Urothelium cell line (cell line): ENCODE measurements around the gene SLC15A5.
A peak's percentile ranks its signal among the peaks of the same experiment; 100 is the strongest.

Experiments used
- DNase-seq: peaks from one replicate; pipeline ENCODE4 v3.0.0; 2011; ENCODE audit warnings: low spot score, mixed read lengths
- FAIRE-seq: peaks from 2 replicates; lab custom pipeline; 2011; peaks lifted over from hg19 to GRCh38; lab: Jason Lieb, UNC

The SLC15A5 gene, protein sequence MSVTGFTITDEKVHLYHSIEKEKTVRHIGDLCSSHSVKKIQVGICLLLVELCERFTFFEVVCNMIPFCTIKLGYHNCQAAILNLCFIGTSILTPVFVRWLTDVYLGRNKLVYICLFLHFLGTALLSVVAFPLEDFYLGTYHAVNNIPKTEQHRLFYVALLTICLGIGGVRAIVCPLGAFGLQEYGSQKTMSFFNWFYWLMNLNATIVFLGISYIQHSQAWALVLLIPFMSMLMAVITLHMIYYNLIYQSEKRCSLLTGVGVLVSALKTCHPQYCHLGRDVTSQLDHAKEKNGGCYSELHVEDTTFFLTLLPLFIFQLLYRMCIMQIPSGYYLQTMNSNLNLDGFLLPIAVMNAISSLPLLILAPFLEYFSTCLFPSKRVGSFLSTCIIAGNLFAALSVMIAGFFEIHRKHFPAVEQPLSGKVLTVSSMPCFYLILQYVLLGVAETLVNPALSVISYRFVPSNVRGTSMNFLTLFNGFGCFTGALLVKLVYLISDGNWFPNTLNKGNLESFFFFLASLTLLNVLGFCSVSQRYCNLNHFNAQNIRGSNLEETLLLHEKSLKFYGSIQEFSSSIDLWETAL

DNA sequence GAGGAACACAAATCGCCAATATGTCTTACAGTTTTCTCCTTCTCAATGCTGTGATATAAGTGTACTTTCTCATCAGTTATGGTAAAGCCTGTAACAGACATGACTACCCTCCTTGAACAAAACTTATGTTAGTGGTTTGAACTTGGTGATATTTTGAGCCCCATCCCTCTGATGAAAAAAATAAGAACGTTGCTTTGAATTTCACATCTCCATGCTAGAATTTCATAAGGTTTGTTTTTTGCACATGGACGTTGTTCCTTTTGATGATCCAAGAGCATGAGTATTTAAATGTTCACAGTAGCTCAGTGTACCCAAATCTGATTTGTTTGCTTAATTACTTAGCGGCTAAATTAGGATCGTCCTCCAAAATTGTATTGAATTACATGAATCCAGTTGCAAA is at the start of gene SLC15A5:
TSS of gene SLC15A5 (minus strand) at position 101 of the 400 bp plus-strand sequence. CDS start at position 101, 0 bp downstream.
- no peak for FAIRE-seq
- DNase-seq, result no peak

DNA sequence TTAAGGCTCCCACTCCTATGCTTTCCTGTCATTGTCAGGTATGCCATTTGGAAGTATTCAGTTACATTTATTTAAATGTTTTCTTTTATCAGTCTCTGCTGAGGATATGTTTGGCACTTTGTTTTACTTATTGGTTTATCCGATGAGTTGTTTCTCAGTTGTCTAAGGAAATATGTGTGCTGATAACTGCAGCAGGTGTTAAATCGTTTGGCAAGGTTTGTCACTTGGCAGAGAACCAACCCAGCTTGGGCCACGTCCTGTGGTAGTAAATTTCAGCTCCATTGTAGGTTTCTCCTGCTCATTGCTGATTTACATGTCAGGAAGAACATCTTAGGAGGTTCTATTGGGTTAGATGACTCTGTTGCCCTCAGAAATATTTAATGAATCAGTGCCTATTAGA is 47.9 kb upstream of the SLC15A5 start:
- DNase-seq (no peak), FAIRE-seq (no peak)

DNA sequence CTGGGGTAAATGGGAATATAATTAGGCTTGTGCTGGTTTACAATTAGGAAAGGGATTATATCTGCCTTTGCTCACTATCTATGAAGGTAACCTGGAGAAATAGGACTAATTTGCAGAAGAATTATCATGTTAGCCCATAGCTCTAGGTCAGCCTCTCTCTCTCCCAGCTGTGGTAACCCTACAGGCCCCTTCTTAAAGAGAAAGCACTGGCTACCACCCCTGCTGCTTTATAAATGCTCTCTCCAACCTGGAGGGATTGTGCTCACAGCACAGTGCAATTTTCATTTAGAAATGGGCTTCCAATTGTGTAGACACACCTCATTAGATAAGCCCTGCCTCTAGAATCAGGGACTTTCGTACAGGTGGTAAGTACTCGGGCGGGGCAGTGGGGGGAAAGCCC is 47.3 kb upstream of the SLC15A5 start:
- FAIRE-seq (no peak), DNase-seq (no peak)

DNA sequence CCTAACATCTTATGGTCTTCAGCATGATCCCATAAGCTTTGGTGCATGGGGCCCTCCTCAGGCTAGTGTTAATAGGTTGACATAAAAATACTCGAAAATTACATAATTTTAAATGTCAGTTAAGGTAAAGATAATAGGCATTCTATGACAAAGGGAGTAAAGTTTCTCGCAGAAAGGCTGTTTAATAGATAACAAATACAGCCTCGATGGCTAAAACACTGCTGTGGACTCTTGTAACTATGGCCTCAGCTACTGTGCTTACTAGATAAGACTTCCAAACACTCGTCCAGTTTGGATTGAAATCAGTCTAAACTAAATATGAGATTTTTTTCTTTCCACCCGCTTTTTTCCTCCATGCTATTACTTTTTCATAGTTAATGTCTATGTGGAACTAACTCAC is 46.8 kb upstream of the SLC15A5 start:
- no peak for DNase-seq
- no peak for FAIRE-seq

DNA sequence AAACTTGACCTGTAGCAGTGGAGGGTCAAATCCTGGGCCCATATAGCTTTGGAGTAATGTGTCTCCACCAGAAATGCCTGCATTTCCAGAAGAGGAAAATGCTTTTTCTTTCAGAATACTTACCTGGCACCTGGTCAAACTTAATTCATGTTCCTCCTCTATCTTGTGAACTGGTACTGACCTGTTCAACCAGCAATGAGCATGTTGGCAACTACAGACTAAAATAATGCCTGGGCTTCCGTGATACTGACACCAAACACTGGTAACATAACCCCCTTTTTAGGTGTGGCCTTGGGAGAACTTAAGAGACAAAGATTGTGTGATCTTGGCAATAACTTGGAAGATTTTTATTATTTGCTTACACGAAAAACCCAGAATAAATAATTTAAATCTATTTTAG is 46.2 kb upstream of the SLC15A5 start:
- DNase-seq (no peak), FAIRE-seq (no peak)

DNA sequence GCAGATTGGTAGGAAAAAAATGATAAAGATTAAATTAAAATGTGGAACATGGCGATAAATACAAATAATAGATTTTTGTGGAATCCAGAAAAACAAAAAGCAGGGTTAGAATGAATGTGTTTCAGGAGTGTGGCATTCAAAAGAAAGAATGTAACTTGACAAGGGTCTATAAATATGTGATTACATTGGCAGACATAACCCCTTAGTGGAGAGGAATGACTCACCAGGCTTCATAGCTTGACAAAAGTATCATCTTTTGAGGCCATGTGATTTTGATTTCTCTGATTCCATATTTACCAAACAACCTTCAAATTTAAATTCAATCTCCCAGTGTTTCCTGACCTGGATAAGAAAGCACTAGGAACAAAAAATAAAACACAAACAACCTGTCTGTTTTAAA is 45.5 kb upstream of the SLC15A5 start:
- no peak for FAIRE-seq
- peak; percentile 12 for DNase-seq

DNA sequence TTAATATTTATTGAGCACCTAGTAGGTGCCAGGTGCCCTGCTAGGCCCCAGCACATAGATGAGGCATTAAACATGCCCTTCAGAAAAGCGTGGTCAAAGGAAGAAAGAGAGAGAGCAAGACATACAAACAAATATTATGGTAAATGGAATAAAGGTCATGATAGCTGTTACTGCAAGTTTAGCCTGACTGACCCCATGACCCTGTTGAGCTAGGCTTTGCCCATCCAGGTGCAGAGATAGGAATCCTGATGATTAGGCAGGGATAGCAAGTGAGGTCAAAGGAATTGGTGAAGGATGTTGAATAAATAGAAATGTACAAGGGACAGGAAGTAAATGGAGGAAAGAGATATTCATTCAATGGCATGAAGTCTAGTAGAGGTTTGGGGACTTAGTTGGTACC is 33.4 kb upstream of the SLC15A5 start:
- no peak for FAIRE-seq
- DNase-seq, result no peak

DNA sequence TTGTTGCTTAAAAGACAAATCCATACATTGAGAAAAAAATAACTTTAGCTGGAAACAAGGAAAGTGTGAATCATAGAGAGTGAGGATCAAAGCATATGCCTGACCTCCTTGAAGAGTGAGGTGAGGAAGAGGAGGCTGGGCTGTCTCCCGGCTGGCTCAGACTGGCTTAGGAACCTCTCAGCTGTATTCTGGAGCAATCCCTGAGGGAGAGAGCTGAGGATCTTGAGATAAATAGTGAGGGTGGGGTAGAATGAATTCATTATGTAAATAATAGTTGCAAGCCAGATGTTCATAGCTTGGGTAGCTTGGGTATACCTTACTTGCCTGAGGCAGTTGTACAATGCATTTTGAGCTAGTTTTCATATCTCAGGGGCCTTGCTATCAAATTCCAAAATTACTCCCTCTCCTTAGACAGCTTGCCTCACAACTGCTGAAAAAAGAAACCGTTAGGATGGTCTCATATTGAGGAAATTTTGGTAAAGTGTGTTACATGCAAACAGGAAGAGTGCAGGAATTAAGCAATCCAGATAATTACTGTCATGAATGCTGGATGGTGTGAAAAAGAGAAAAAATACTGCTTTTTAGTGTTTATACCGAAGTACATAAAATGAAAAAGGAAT is 30.5 kb upstream of the SLC15A5 start:
- no peak for DNase-seq
- FAIRE-seq, result no peak

DNA sequence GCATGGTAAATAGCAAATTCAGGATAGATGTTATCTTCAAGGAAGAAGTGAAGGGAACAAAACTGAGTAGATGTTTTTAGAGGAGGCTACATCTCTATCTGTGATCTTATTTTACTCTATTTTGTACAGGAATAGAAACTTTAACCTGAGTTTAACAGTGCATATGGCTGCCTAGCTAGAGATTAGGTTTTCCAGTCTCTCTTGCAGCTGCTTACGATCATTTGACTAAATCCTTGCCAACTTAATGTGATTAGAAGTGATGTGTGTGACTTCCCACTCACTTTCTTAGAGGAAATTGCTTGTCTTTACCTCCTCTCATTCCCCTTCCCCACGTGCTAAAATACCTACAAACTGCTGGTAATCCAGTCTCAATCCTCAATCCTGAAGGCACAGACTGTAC is 26.5 kb upstream of the SLC15A5 start:
- FAIRE-seq, result no peak

DNA sequence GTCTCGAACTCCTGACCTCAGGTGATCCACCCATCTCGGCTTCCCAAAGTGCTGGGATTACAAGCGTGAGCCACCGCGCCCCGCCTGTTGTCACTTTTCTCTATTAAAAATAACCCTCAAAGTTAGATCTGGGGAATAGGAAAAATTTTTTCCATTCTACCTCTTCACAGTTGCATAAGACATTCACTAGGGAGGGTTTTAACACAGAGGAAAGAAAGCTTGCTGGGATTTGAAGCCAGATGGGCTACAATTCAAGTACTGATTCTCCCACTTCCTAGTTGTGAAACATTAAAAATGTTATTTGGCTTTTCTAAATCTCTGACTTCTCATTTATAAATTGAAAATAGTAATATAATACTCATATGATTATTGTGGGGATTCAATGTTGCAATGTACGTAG is 23.3 kb upstream of the SLC15A5 start:
- DNase-seq (no peak), FAIRE-seq (no peak)

More for the DNA sequence above, 26.5 kb upstream of the SLC15A5 start:
- no peak for DNase-seq

DNA sequence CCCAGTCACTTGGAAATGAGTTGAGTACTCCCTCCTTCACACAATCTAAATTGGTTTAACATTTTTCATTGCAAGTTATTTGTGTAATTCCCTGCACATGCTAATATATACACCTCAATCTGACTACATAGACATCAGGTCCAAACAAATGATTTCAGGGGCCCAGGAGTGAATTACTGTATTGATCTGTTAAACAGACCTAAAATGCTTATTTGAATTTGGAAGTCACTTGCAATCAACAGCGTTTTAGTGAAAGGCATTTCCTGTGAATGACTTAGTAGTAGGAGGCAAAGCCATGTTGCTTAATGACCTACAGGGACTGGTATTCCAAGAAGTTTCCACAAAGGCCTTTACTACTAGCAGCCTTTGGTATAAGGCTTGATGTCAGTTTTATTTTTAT is 22.6 kb upstream of the SLC15A5 start:
- no peak for DNase-seq
- FAIRE-seq, result no peak

DNA sequence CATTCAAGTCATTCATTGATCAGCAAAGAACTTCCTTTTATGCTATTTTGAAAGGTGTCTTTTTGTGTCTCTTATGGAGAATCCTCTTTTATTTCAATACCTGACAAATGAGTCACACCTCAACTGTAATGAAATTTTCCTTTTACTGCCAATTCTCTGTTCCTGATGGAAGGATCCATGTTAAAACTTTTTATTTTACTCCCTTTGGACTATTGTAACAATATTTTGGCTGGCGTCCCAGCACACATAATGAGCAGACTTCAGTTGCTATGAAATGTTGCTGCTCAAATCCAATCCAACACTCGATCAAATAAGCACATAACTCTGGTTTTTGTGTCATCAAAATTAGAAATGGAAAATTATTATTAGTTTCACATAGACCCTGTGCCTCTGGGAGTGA is 21.9 kb upstream of the SLC15A5 start:
- FAIRE-seq, result no peak

DNA sequence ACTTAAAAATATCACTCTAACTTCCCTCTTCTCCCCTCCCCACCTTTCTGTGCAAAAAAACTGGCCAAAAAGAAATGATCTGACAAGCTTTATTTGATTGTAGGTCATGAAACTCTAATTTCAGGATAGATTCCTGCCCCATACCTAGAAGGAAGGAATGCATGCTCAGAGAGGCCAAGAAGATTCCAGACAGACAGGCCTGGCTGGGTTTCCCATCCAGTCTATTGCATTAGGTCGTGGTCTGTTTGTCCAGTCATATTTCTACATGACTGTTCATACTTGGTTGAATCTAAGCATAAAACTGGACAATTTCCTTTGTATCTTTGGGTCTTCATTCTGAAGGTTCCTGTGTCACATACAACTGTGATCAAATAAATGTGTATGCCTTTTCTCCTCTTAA is 20.0 kb upstream of the SLC15A5 start:
- DNase-seq (no peak), FAIRE-seq (no peak)

More for the DNA sequence above, 21.9 kb upstream of the SLC15A5 start:
- no peak for DNase-seq

DNA sequence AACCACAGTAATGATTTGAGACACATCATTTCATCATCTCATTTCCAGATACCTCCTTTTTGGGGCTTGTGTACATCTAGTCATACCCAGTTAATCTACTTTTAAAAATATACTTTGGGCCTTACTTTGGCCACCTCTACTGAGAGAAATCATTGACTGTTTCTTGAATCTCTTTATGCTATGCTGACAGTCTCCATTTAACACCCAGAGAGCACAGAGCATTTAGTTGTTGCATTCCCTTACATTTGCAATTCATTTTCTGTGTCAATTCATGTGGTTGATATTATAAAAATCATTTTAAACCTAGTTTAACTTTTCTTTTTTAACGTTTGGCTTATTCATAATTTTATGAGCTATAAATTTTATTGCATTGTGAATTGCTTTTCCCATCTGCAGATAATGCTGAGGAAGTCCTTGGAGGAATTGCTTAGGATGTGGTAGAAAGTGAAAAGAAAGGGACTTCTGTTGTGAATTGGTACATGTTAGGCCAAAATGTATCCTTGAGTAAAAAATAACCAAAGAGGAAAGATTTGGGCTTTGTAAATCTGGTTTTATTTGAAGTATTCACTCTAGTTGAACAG is 17.0 kb upstream of the SLC15A5 start:
- FAIRE-seq (no peak), DNase-seq (no peak)

DNA sequence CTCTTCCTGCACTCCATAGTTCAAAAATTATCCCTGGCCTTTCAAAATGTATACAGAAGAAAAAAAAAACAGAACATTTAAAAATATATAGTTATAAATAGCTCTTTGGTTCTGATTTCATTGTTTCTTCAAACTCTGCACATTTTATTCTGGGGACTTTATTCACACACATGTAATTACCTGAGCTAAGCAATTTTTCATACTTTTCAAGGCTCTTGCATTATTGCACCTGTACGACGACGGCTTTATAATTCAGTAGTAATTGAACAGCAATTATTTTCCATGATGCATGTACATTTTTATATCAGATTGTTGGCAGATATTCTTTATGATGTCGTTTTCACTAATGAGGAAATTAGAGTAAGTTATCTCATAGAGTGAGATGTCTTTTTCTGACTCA is 13.5 kb upstream of the SLC15A5 start:
- FAIRE-seq (no peak), DNase-seq (no peak)

DNA sequence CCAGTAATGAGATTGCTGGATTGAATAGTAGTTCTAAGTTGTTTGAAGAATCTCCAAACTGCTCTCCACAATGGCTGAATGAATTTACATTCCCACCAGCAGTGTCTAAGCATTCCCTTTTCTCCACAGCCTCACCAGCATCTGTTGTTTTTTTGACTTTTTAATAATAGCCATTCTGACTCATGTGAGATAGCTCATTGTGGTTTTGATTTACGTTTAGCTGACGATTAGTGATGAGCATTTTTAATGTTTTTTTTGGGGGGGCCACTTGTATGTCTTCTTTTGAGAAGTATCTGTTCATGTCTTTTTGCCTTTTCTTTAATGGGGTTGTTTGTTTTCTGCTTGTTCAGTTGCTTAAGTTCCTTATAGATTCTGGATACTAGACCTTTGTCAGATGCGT is 8.1 kb upstream of the SLC15A5 start:
- FAIRE-seq, result no peak
- no peak for DNase-seq

DNA sequence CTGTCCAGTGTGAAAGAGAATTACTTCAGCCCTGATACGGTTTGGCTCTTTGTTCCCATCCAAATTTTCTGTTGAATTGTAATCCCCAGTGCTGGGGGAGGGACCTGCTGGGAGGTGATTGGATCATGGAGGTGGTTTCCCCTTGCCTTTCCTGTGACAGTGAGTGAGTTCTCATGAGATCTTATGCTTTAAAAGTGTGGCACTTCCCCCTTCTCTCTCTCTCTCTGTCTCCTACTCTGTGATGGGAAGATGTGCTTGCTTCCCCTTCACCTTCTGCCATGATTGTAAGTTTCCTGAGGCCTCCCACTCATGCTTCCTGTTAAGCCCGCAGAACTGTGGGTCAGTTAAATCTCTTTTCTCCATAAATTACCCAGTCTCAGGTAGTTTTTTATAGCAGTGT is 5.5 kb upstream of the SLC15A5 start:
- FAIRE-seq (no peak), DNase-seq (no peak)

DNA sequence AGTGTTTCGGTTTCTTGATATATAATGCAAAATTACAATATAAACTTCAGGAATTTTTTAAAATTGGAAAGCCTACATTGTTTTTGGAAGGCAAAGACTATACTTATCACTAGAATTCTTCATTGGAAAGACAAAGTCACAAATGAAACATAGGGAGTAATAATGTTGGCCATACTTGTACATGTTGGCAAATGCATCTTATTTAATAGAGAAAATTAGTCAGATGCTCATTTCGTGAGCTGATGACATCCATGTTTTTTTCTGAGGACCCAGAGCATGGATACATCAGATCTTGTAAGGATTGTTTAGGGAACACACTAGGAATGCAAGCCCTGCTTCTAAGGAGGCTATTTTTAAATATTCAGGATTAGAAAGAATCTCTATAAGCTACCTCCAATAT is 4.6 kb upstream of the SLC15A5 start:
- FAIRE-seq (no peak), DNase-seq (no peak)

DNA sequence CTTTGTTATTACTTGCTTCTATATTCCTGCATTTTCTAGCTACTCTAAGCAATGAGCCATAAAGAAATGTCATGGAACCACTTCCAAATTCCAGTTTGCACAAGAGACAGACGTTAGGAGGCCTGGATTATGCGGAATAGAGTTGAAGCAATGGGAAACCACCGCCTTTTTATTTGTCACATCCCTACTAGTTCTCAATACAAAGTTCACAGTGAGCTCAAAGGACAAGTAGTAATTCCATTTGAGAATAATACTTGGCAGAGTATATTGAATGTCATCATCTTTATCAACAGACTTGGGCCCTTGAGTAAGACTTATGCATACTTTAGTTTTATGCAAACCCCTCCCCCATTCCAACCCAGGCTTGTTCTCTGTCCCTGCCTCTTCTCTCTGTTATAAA is 3.7 kb upstream of the SLC15A5 start:
- DNase-seq (no peak), FAIRE-seq (no peak)

DNA sequence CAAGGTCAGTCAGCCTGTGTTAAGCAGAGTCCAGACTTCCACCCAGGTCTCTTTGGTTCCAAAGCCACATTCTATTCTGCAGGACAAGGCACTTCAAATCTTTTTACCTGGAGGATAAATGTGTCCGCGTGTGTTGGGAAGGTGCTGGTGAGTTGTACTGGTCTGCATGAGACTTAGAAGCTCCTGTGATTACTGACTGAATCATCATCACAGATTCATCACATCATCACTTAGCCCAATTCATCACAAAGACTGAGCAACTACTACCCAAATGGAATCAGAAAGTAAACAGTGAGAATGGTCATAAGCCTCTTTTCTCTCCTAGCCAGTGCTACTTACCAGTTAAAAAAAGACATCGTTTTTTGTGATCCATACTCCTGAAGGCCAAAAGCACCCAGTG is 5.3 kb downstream of the SLC15A5 start:
- DNase-seq, result no peak
- FAIRE-seq, result peak; percentile 46

DNA sequence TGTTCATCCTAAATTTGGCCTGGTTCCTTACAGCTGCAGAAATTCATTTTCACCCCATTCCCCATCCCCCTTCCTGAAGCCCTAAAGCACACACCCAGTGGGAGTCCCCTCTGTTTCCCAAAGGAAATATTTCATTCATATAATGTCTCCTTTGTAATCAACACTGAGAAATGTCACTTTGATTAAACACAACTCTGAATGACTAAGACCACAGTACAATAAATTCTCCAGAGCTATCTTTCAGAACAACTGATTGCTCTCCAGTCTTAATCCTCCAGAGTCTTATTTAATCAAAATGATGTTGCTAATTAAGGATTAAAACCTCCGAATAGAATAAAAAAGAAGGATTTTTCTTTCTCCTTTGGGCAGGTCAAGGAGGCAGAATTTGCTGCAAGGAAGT is 6.4 kb downstream of the SLC15A5 start:
- FAIRE-seq, result no peak
- no peak for DNase-seq

DNA sequence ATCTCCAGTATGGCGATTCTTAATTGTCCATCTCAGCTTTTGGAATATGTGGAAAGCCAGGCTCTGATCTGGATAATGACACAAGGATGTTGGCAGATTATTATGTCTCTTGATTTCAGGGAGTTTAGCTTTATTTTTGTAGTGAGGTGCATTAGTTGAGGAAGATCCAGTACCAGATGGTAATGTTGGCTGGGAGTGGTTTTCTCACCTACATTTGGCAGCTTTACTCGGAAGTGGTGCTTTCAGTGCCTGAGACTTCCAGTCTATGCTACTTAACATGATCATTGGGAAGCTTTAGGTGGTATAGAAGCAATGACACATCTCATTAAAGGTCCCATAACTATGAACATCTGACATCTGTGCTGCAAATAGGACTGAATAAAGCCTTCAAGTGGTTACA is 7.5 kb downstream of the SLC15A5 start:
- DNase-seq, result no peak

More for the DNA sequence above, 7.5 kb downstream of the SLC15A5 start:
- no peak for FAIRE-seq
